Right lung (tissue), 5 donors: ENCODE measurements around the gene PTPN4. TPM values are rescaled to one million over a fixed set of nuclear protein-coding genes. Genes with fewer than 3 reads are reported as not detected.

ENCODE experiments used
- DNase-seq, 2 donors: peaks; one replicate each; pipeline ENCODE4 v3.0.0-alpha.2; 2013
- polyA plus RNA-seq, 5 donors: library from polyadenylated mRNA; unstranded; fragments of 120-200 nt; gene quantifications; one replicate each; pipeline versions ENCODE4 v1.2.1 to v1.2.3, GENCODE V29; 2013; ENCODE audit warnings: inconsistent platforms in 1 of 5, low replicate concordance in 1 of 5; ENCODE audit not compliant: insufficient read length in 5 of 5, insufficient read depth in 1 of 5

PTPN4 gene
- polyA plus RNA-seq, 5 donors = 15.4 to 32.3 (median 25.8) TPM

DNA sequence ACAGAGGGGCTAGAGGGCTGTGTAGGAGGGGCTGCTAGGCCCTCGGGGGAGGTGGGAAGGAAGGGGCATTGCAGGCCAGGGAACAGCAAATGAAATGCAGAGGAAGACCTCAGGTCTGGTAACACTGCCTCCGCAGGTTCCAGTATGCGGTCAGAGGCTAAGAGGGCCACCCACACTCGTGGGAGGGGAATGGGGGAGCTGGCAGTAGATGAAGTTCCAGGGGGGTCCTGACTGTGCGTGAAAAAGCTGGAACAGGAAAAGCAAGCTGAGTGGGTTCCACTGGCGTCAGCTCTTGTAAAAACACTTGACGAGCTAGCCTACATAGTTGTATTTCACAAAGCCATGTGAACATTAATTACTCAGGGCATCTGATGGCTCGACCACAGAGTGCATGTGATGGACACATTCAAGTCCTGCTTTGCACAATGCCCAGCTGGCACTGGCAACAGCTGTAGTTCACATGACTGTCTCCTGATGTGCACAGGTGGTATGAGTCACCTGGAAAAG is 29.0 kb upstream of the PTPN4 start:
- DNase-seq = peak in 1 of 2 donors; percentile 22

DNA sequence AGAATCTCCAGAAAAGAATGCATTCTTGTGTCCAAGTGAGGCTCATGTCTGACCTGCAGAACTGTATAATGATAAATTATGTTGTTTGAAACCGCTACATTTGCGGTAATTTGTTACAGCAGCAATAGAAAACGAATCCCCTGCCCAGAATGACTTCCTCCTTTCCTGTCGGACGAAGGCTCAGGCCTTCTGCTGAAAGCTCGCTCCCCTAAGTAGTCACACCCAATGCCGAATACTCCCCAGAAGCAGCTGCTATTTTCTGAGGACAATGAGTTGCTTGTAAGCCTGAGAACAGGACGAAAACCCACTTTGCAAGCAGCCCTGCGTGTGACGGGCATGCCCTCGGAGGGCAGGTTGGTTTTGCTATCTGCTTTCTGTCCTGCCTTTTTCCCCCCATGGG is 27.7 kb upstream of the PTPN4 start:
- DNase-seq = no peak

DNA sequence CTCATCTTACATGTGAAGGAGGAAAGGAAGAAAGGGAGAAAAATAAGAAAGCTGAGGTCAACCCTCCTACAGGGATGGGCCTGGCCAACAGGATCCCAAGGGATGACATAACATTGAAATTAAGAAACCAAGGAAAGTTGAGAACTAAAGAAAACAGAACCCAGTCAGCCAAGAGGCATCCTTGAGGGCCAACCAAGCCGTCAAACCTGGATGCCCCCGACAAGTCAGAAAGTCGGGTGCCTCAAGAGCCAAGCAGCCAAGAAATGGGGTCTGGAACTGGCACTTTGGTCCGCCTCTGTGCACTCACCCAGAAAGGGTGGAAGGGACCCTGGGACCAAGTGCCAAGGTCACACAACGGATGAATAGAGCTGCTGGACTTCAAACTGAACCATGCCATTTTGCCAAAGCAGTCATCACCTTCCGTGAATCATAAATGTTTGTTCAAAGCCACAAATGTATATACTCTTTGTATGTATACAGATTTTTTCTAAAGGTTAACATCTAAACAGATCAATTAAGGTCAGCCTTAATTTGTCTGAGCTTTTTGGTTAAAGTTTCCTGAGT is 27.0 kb upstream of the PTPN4 start:
- DNase-seq = no peak

GRCh38 chr2:119734047-119734446 is 25.7 kb upstream of the PTPN4 start:
- no peak for DNase-seq

- DNase-seq = no peak
Measured at GRCh38 chr2:119735565-119735964, 24.2 kb upstream of the PTPN4 start.

DNA sequence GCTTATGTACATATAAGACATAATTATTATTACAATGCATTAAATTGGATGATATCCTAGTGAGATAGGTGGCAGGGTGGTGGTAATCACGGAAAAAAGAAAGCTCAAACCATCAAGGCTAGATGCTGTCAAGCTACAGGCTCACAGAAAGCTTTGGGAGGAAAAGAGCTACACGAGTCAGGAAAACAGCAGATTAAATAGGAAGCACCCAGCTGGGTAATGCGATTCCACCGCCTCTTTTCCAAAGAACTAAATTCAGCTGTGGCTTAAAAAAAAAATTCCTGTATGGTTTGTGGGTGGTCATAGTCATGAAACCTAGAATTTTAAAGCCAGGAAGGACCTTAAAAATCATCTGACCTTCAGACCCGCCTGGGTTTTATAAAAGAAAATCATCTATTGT is 23.7 kb upstream of the PTPN4 start:
- no peak for DNase-seq

GRCh38 chr2:119739580-119740255 is 20.0 kb upstream of the PTPN4 start:
- no peak for DNase-seq

DNA sequence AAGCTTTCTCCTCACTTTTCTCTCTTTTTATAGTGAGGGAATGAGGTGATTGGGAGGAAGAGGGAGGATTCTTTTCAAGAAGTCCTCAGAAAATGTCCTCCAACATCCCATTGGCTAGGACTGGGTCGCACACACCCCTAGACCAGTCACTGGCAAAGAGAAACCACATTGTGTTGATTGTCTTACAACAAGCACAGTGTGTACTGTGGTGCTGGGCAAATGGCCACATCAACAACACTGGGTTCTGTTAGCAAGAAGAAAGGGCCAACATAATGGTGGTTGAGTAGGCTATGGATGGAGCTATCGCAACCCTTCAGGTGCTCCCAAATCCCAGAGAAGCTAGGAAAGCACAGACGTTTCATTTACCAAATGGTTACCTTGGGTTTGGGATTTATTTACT is 18.7 kb upstream of the PTPN4 start:
- DNase-seq = no peak

DNA sequence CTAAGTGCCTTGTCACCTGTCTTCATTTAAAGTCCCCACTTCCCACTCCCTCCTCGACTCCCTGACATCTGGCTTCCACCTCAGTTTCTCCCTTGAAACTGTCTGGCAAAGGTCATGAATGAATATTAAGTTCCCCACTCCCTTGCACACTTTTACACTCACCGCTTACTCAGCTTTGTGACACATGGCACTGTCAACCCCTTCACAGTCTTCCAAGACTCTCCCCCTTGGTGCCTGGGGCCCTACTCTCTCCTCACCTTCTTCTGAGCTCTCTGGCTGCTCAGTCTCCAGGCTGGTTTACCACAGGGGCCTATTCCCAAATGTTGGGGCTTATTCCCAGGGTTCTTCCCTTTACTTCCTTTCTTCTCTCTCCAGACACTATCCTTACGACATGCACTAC is 17.9 kb upstream of the PTPN4 start:
- DNase-seq = no peak

- peak; percentile 44 to 48 for DNase-seq
Measured at GRCh38 chr2:119744335-119744939, 15.3 kb upstream of the PTPN4 start.

DNA sequence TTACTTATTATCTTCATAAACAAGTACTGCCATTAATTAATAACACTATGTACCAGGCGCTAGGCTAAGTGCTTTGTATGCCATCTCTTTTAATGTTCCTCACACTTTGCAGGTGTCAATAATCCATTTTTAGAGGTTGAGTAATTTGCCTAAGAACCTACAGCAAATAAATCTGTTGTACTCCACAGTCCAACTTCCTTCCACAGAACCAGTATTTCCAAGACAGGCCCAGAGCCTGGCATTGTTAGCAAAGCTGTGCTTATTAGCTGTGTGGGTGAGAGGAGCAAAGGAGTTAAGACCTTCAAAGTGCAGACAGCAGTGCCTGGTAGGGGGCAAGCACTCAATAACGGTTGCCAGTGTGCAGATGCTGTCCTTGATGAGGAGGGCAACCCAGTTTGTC is 14.2 kb upstream of the PTPN4 start:
- DNase-seq = no peak

GRCh38 chr2:119746836-119747686 is 12.7 kb upstream of the PTPN4 start:
- DNase-seq = no peak

DNA sequence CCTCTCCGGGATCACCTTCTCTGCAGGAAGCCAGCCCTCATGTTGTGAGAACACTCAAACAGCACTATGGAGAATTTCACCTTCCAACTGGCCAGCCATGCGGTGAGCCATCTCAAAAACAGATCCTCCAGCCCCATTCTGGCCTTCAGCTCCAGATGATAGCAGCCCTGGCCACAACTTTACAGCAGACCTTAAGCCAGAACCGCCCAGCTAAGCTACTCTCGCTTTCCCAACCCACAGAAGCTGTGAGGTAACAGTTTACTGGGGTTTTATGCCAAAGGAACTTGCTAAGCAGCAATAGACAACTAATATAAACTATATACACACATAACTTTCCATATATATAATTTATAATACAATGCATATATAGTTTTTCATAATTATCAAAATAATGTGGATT is 11.6 kb upstream of the PTPN4 start:
- DNase-seq = no peak

DNA sequence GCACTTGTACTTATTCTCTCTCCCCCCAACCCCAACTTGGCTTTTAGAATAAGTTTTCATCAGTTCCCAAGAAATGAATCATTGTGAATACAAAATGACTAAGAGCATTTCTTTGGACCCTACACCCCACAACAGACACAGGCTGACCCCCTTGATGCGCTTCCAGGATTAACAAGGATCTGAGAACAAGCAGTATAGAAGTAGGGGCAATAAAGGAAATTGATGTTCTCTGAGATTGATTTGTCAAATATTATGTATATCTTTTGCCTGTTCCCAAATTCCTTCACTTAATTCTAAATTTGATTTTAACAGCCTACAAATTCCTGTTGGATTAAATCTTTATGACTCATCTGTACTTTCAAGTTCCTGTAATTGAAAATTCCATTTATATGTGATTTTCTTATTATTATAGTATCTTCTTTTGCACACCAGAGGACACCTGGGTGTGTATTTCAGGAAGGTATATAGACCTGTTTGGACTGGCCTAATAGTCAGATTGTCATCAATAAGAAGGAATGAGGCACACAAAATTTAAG is 10.2 kb upstream of the PTPN4 start:
- DNase-seq = no peak

- DNase-seq = no peak
Measured at GRCh38 chr2:119751706-119752105, 8.0 kb upstream of the PTPN4 start.

DNA sequence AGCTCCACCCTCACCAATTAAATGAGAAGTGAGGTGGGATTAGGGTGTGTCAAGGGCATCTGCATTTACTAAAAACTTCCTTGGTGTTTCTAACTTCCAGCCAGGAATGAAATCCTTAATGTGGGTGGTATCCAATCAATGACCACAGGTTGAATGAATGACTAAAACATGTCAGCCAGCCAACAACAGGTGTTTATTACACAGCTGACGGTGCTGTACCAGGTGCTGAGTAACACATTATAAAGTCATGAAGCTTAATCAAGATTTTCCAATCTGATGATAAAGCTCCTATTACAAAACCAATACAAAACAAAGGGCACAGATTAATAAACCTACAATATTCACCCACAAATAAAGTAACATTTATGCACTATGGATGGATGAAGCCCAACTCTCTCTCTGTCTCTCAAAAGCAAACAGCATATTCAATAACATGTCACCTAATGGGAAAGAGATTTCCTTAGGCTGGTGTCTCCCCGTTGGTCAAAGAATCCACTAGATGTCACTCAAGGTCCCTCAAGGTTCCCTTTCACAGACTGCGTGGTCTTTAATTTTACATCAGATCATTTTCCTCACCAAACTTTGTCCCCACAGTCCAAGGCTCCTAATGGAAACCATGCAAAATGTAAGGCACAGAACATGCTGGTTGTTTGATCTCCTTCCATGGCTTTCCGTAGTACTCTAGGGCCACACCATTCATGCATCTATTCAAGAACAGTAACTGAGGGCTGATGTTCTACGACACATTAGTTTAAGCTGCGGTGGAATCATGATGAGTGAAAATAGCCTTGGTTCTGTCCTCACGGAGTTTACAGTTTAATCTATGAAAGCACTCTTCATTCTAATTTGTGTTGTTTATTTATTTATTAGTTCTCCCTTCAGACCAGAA is 6.4 kb upstream of the PTPN4 start:
- peak in 1 of 2 donors; percentile 30 for DNase-seq

- DNase-seq = no peak
Measured at GRCh38 chr2:119753930-119754321, 5.8 kb upstream of the PTPN4 start.

DNA sequence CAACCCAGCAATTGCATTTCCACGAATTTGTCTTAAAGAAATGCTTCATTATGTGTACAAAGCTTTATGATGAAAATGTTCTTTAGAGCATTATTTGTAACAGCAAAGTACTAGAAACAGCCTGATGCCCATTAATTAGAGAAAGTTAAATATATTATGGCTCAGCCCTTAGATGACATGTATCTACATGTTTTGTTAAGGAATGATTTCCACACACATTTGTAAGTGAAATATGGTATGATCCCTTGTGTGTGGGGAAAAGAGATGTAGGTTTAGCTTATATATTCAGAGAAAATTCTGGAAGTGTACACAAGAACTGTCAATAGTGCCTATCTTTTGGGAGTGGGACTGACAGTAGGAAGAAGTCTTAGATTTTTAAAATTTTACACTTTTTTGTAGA is 3.8 kb upstream of the PTPN4 start:
- DNase-seq = no peak

DNA sequence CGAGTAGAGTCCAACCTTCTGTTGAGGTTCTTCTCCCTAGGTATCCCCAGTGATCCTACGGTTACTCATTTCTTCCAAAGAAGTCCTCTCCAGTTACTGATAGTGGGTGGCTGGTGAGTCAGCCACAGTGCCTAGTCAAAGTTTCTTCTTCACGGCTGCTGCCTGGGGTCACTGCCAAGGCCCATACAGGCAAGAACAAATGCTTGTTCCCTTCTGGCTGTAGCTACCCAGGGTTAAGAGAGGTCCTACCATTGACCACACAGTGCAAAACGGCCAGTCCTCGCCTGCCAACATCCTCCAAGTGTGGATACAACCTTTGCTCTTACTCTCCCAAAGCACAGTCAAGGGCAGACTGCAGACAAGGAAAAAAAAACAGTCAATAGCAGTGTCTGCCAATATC is 2.9 kb upstream of the PTPN4 start:
- DNase-seq = no peak

GRCh38 chr2:119758881-119759450 is 756 bp upstream of the PTPN4 start:
- DNase-seq = peak in 1 of 2 donors; percentile 35
